Keratinocyte (primary cell): ENCODE data around the gene TCERG1L. TPM values are rescaled to one million over a fixed set of nuclear protein-coding genes. Genes with fewer than 3 reads are reported as not detected.

ENCODE experiments used
- DNase-seq: peaks from one replicate; pipeline ENCODE4 v3.0.0-alpha.2; 2011; ENCODE audit warnings: low read depth, missing footprints, low spot score
- FAIRE-seq: peaks from 2 replicates; lab custom pipeline; 2011; peaks lifted over from hg19 to GRCh38; lab: Jason Lieb, UNC
- H2AFZ ChIP-seq: 2 replicates; pipeline ENCODE4 v1.6.0; 2012; ENCODE audit warnings: low read length, control low read depth, inconsistent platforms; ENCODE audit not compliant: control insufficient read depth
- H3K27ac ChIP-seq: 2 replicates; pipeline ENCODE4 v1.5.1; 2011; ENCODE audit warnings: low read length; ENCODE audit not compliant: control insufficient read depth, insufficient read depth
- H3K27me3 ChIP-seq: 3 replicates; pipeline ENCODE4 v1.6.0; 2011; ENCODE audit warnings: low read length; ENCODE audit not compliant: control insufficient read depth, insufficient read depth; ENCODE audit errors: extremely low read depth
- H3K36me3 ChIP-seq, 2 experiments: 2 replicates in 1 of 2; 3 replicates in 1 of 2; pipeline ENCODE4 v1.5.1; 2011; ENCODE audit warnings: low read length in 2 of 2, mild to moderate bottlenecking in 1 of 2; ENCODE audit not compliant: control insufficient read depth in 2 of 2, insufficient read depth in 2 of 2; ENCODE audit errors: extremely low read depth in 1 of 2
- H3K4me1 ChIP-seq: 3 replicates; pipeline ENCODE4 v1.5.1; 2011; ENCODE audit warnings: low read length; ENCODE audit not compliant: control insufficient read depth, insufficient read depth; ENCODE audit errors: extremely low read depth
- H3K4me2 ChIP-seq: 3 replicates; pipeline ENCODE4 v1.6.0; 2011; ENCODE audit warnings: low read depth, low read length; ENCODE audit not compliant: control insufficient read depth, insufficient read depth; ENCODE audit errors: extremely low read depth
- H3K4me3 ChIP-seq, 3 experiments: fragments of 200-600 bp in 1 of 3; sonication (generic) in 1 of 3; 2 replicates in 2 of 3; 3 replicates in 1 of 3; pipeline ENCODE4 v1.5.1; 2011 to 2016; ENCODE audit warnings: low read length in 3 of 3, mild to moderate bottlenecking in 3 of 3, control low read depth in 2 of 3, inconsistent platforms in 1 of 3, low read depth in 1 of 3, mixed read lengths in 1 of 3, mixed run types in 1 of 3, moderate library complexity in 1 of 3; ENCODE audit not compliant: control insufficient read depth in 2 of 3, insufficient read depth in 2 of 3; ENCODE audit errors: extremely low read depth in 1 of 3
- H3K79me2 ChIP-seq: 2 replicates; pipeline ENCODE4 v1.6.0; 2012; ENCODE audit warnings: low read length; ENCODE audit not compliant: control insufficient read depth, insufficient read depth
- H3K9ac ChIP-seq: 3 replicates; pipeline ENCODE4 v1.6.0; 2011; ENCODE audit warnings: low read length; ENCODE audit not compliant: control insufficient read depth, insufficient read depth; ENCODE audit errors: extremely low read depth
- H3K9me1 ChIP-seq: 3 replicates; pipeline ENCODE4 v1.6.0; 2011; ENCODE audit warnings: low read length; ENCODE audit not compliant: control insufficient read depth, insufficient read depth; ENCODE audit errors: extremely low read depth
- H3K9me3 ChIP-seq: 2 replicates; pipeline ENCODE4 v1.5.1; 2012; ENCODE audit warnings: low read depth, low read length; ENCODE audit not compliant: control insufficient read depth
- H4K20me1 ChIP-seq: 3 replicates; pipeline ENCODE4 v1.6.0; 2011; ENCODE audit warnings: low read length; ENCODE audit not compliant: control insufficient read depth, insufficient read depth; ENCODE audit errors: extremely low read depth
- CTCF ChIP-seq, 3 experiments: IDR thresholded peaks in 1 of 3; conservative IDR thresholded peaks in 1 of 3; optimal IDR thresholded peaks in 1 of 3; 2 replicates in 2 of 3; 3 replicates in 1 of 3; pipeline versions ENCODE3 to v1.5.1; 2011; ENCODE audit warnings: low read length in 3 of 3, mild to moderate bottlenecking in 3 of 3, moderate library complexity in 2 of 3, control low read depth in 1 of 3, inconsistent platforms in 1 of 3; ENCODE audit not compliant: insufficient read depth in 2 of 3; ENCODE audit errors: extremely low read depth in 1 of 3
- EZH2 ChIP-seq: IDR thresholded peaks from one replicate; pipeline ENCODE4 v1.6.1; 2012; ENCODE audit warnings: inconsistent platforms, mild to moderate bottlenecking, low read length, moderate library complexity
- dilution Hi-C: fragments of 300-500 bp; cut with MboI; formaldehyde crosslinking; loops from one replicate; pipeline ENCODE4 v1.7.0; 2020; ENCODE audit warnings: low sequenced_read_pairs; ENCODE audit not compliant: extremely low pct_ligation_motif_present
- polyA minus RNA-seq, 3 experiments: library from RNA; depleted of rRNA, polyadenylated mRNA; stranded (reverse); fragments of >200 nt; gene quantifications; 1 replicate in 1 of 3; 2 replicates in 1 of 3; 3 replicates in 1 of 3; pipeline ENCODE4 v1.2.3, GENCODE V29; 2011
- polyA plus RNA-seq, 5 experiments: library from polyadenylated mRNA; depleted of rRNA in 3 of 5; stranded (reverse) in 3 of 5; stranded (forward) in 1 of 5; unstranded in 1 of 5; fragments of >200 nt; gene quantifications; 1 replicate in 1 of 5; 2 replicates in 3 of 5; 3 replicates in 1 of 5; pipeline versions ENCODE4 v1.2.1 to v1.2.3, GENCODE V29; 2011 to 2012; ENCODE audit warnings: missing spikeins in 2 of 5, low read depth in 1 of 5, low replicate concordance in 1 of 5

TCERG1L gene
- not detected in 3 replicates for polyA plus RNA-seq
- not detected for polyA plus RNA-seq (2011; ENCODE audit: low read depth)
- not detected in 2 replicates for polyA plus RNA-seq (2011; cell fraction: cytosol; rRNA removed)
- polyA plus RNA-seq (2011; cell fraction: nucleus; rRNA removed) = not detected in 2 replicates
- not detected in 2 replicates for polyA plus RNA-seq (2012; ENCODE audit: low replicate concordance)
- polyA minus RNA-seq = not detected in 3 replicates
- polyA minus RNA-seq (2011; cell fraction: cytosol; rRNA and poly(A)+ RNA removed) = not detected
- polyA minus RNA-seq (2011; cell fraction: nucleus; rRNA and poly(A)+ RNA removed) = not detected in 2 replicates

GRCh38 chr10:131311661-131312477, at the start of gene TCERG1L:
TSS of gene TCERG1L (minus strand) at chr10:131311721. CDS start at chr10:131311635, 86 bp downstream.
- no peak within 1 kb of the TSS for H3K9ac ChIP-seq
- H4K20me1 ChIP-seq = no peaks in the 10 kb centered on the region
- no peak within 1 kb of the TSS for H3K4me3 ChIP-seq
- no peak within 1 kb of the TSS for H2AFZ ChIP-seq
- H3K4me2 ChIP-seq = no peak within 1 kb of the TSS
- DNase-seq = no peak
- no peaks in the 10 kb centered on the region for H3K79me2 ChIP-seq
- dilution Hi-C loops = no loop called here
- H3K36me3 ChIP-seq = no peaks in the 10 kb centered on the region
- H3K9me1 ChIP-seq = no peaks in the 10 kb centered on the region
- FAIRE-seq = no peak
- H3K4me1 ChIP-seq = no peaks in the 10 kb centered on the region
- TF ChIP-seq CTCF (optimal IDR thresholded peaks at IDR 0.05 in 1 of 3, IDR thresholded peaks at IDR 0.05 in 1 of 3, conservative IDR thresholded peaks at IDR 0.05 in 1 of 3; ENCODE audit: extremely low read depth in 1 of 3, insufficient read depth in 2 of 3, low read length in 3 of 3) = no peak
- TF ChIP-seq EZH2 = peak; percentile 71
- no peak within 1 kb of the TSS for H3K27ac ChIP-seq
- peaks cover 20% of the 10 kb centered on the region for H3K27me3 ChIP-seq
- no peaks in the 10 kb centered on the region for H3K9me3 ChIP-seq

GRCh38 chr10:131358741-131359442, 47.4 kb upstream of the TCERG1L start:
- Histone ChIP-seq H3K27me3 (no peaks in the 10 kb centered on the region), H4K20me1 (no peaks in the 10 kb centered on the region), H3K27ac (no peak overlapping the region), H3K79me2 (no peaks in the 10 kb centered on the region), H3K4me3 (no peak overlapping the region), H3K4me1 (no peaks in the 10 kb centered on the region), H2AFZ (no peak overlapping the region), H3K9me3 (peaks cover 5% of the 10 kb centered on the region), H3K9me1 (no peaks in the 10 kb centered on the region), H3K9ac (no peak overlapping the region), H3K4me2 (no peak overlapping the region), H3K36me3 (no peaks in the 10 kb centered on the region)
- DNase-seq (no peak), FAIRE-seq (no peak)
- no peak for TF ChIP-seq CTCF (optimal IDR thresholded peaks at IDR 0.05 in 1 of 3, IDR thresholded peaks at IDR 0.05 in 1 of 3, conservative IDR thresholded peaks at IDR 0.05 in 1 of 3; ENCODE audit: extremely low read depth in 1 of 3, insufficient read depth in 2 of 3, low read length in 3 of 3)
- TF ChIP-seq EZH2 = no peak
- dilution Hi-C loops = no loop called here
